Activated CD4-positive, alpha-beta T cell treated with anti-CD3 and anti-CD28 coated beads, Interleukin-2, amount 50 U/mL, for 4 hours (primary cell): ENCODE measurements around the gene DOCK11.

Experiments used
- DNase-seq, 2 experiments: peaks; one replicate each; pipeline ENCODE4 v3.0.0-alpha.2; 2020

Gene DOCK11

DNA sequence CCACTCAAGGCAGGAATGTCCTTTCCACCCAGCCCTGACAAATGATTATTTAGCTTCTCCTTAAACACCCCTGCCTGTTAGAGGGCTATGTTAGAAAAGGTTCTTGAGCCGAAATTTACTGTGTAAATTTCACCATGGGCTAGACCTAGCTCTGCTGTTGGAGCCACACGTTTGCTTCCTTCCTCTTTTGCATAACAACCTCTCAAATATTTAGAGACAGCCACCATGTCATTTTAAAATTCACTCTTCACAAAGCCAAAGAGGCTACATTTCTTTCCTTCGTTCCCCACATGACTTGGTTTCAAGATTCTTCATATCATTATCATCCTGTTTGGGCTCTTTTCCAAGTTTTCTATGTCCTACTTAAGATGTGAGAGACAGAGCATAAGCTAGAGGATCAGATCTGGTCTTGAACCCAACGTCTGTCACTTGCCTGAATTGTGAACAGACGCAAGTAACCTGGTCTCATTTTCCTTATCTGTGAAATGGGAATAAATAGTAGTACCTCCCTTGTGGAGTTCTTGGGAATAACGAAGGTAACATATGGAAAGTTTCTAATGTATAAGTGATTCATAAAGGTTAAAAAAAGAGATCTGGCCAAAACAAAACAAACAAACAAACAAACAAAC lies 6.7 kb downstream of the DOCK11 start:
- no peak for DNase-seq

GRCh38 chrX:118503260-118504041 lies 7.8 kb downstream of the DOCK11 start:
- no peak for DNase-seq

GRCh38 chrX:118504581-118504980 lies 9.0 kb downstream of the DOCK11 start:
- no peak for DNase-seq

- no peak for DNase-seq
Measured at GRCh38 chrX:118506805-118507480, 11.3 kb downstream of the DOCK11 start.

GRCh38 chrX:118507766-118508165 lies 12.2 kb downstream of the DOCK11 start:
- no peak for DNase-seq

GRCh38 chrX:118508221-118508620 lies 12.6 kb downstream of the DOCK11 start:
- DNase-seq, result no peak

- DNase-seq, result no peak
Measured at GRCh38 chrX:118508635-118509034, 13.0 kb downstream of the DOCK11 start.

DNA sequence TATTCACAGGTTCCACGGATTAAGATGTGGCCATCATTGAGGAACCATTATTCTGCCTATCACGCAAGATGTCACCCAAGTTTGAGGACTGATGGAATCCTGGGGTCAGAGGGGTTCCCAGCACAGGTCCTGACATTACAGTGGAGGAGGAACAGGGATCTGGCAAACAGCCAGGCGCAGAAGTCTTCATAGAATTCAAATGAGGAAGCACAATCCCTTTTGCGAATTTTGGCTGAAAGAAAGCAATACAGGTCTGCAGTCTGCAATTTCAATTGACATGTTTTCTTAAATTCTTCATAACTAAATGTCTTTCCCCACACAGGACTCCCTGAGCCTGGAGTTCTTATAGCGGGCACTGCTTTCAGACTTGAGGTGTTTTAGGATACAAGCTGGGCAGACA lies 14.5 kb downstream of the DOCK11 start:
- no peak for DNase-seq

DNA sequence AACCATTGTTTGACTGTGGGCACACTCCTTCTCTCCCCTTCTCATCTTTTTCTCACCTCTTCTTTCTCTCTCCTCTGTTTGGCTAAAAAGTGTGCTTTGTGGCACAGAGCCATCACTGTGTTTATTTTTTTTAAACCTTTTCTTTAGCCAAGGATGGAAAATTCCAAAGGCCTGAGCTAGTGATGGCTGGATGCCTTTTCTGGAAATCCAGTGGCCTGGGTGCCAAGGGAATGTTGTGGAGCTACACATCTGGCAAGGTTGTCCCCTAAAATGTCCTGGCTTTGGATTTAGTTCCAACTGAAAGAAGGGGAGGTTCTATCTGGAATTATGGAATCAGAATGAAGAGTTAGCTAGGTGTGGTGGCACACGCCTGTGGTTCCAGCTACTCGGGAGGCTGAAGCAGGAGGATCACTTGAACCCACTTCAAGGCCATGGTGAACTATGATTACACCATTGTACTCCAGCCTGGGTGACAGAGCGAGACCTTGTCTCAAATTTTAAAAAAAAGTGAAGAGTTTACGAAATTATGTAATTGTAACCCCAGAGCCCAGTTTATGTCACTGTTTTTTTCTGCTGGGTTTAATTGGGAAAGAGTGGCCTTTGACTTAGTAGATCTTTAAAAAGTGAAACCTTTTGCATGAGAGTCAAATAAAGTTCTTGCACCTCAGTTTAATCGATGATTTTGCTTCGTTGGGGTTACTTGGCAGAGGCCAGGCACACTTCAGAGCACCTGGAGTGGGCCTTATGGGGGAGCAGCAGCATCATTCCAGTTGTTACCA lies 17.7 kb downstream of the DOCK11 start:
- DNase-seq, result no peak

DNA sequence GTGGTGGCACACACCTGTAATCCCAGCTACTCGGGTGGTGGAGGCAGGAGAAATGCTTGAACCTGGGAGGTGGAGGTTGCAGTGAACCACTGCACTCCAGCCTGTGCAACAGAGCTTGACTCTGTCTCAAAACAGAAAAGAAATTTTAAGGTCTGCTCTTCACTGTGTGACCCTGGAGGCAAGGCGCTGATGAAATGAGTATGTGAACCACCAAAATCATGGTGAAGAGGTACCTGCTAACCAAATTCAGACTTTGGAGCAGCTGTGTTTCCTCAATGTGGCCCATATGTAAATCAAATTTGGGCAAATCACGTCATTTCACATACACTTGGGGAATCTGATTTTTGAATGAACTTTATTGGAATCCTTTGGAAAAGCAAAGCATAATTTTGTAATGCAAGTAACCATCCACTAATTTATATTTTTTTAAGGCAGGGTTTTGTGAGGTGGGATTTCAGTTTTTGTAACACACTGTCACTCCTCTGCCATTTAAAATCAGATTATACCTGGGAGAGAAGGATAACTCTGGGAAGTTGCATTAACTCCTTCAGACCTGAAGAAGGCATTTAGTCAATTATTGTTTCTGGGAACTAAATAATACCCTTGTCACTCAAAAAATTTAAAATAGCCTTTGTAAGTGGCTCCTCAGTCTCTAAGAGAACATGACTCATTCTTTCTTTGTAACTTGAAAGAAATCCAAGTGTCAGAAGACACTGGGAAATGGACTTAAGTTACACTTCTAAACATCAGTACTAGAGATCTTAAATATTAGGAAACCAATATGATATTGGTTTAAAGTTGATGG lies 24.0 kb downstream of the DOCK11 start:
- DNase-seq, result no peak

DNA sequence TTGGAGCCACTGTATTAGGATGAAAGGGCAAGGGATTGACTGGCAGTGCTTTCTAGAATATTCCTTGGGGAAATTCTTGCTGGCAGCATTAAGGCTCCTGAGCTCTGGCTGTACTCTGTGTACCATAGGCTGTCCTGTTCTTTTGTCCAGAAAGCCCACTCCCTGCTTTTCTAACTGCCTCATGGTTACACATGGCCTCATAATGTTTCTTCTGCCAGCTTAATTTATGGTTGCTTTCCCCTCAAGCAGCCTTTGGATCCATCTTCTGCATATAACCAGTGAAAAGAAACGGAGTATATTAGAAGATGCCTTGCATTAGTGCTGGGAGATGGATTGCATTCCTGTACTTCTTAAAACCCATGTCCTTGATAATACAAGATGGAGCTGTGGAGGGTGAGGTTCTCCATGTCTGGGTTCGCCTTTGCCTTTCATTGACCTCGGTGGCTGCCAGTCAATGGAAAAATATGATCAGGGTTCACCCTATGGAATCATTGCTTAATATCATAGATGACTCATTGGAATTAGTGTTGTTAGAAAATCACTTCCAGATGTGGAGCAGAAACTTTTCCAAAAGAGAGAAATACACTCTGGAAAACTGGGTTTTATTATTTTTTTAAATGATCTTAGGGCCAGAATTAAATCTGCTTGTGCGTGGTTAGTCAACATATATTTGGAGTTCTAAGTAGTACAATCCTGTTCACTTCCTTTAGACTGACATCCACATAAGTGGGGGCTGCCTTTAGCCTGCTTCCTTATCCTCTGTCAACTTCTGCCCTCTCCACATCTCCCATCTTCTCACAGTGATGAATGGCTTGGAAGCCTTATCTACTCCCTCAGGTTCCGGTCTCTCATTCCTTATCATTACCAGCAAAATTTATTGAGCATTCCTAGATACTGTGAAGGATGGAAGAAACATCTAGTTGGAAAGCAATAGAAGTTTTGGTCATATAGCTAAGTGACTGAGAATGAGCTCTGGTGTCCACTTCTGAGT lies 24.9 kb downstream of the DOCK11 start:
- DNase-seq, result no peak

GRCh38 chrX:118521435-118521834 lies 25.8 kb downstream of the DOCK11 start:
- no peak for DNase-seq

- no peak for DNase-seq
Measured at GRCh38 chrX:118522230-118522926, 26.8 kb downstream of the DOCK11 start.

DNA sequence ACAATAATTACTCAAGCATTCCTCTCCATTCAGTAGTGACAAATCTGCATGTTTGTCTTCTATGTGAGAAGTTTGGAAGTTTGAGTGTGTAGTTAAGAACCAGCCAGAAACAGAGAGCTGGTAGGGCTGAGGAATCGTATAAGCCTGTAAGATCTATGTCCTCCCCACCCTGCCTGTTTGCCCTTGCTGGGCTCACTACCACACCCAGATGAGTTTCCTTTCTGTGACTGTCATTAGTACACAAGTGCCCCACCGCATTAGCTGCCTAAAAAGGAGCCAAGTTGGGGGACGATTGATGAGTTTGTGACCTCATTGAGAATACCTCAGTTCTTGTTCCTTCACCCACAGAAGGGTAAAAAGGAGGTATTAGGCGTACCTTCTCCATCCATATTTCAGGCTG lies 28.3 kb downstream of the DOCK11 start:
- peak; percentile 6 to 14 for DNase-seq

- no peak for DNase-seq
Measured at GRCh38 chrX:118524344-118524743, 28.7 kb downstream of the DOCK11 start.

GRCh38 chrX:118525174-118525730 lies 29.6 kb downstream of the DOCK11 start:
- DNase-seq, result no peak

DNA sequence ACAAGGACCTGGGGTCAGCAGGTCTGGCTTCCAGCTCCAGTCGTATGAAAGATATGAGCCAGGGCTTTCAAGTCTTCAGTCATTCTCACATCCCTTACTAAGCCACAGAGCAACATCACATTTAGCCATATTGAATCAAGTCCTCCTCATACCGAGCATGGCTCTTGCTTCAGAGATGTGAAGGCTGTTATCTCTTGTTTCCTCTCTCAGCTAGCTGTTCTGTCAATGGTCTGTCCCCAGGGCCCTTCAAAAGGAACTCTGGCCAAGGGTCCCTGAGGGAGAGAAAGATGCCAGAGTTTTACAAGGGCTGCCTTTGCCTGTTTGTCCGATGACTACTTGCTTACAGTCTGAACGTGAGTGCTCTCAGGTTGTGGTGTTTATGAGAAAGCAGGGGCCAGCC lies 30.5 kb downstream of the DOCK11 start:
- DNase-seq, result no peak

DNA sequence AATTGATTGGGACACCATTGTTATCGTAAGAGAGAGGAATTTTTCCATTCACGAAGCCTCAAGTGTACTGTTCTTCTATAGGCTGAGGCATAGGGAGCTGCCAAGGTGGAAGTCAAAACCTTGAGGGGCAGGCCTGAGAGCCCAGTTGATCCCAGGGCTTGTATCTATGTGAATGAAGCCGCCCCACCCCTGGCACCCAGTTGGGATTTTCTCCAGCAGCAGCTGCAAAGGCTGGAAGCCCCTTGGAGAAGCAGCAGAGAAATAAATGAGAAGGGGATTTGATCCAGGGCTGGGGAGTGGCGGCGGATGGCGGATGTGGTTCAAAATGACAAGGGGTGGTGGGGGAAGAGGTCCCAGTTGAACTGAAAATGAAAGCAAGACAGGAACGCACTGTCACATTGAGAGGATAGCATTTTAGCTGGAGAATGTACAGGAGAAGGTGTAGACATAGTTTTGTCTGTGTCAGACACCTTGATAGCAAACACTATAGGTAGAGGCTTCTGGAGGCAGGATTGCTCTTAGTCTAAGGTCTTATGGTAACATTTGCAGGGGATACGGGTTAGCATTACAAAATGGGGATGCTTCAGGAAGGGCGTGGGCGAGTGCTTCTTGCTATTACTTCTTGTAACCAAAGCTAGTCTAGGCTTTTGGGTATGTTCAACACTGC lies 32.6 kb downstream of the DOCK11 start:
- DNase-seq, result peak; percentile 27 to 29

GRCh38 chrX:118530219-118530911 lies 34.8 kb downstream of the DOCK11 start:
- no peak for DNase-seq
